IPS DF 6.9 (cell line): ENCODE measurements around the gene SLC17A7.

Experiments
- DNase-seq: peaks from one replicate; pipeline ENCODE4 v3.0.0-alpha.2; 2013; ENCODE audit warnings: low read depth, low spot score
- H3K27ac ChIP-seq: one replicate; pipeline ENCODE4 v1.5.1; 2013; ENCODE audit warnings: low read length, control low read depth
- H3K27me3 ChIP-seq: 2 replicates; pipeline ENCODE4 v1.6.1; 2013; ENCODE audit warnings: mild to moderate bottlenecking, low read length; ENCODE audit not compliant: control insufficient read depth, insufficient read depth
- H3K36me3 ChIP-seq: 2 replicates; pipeline ENCODE4 v1.6.1; 2013; ENCODE audit warnings: low read length; ENCODE audit not compliant: control insufficient read depth, insufficient read depth
- H3K4me1 ChIP-seq: 2 replicates; pipeline ENCODE4 v1.6.1; 2013; ENCODE audit warnings: low read length; ENCODE audit not compliant: control insufficient read depth, insufficient read depth
- H3K4me3 ChIP-seq: 2 replicates; pipeline ENCODE4 v1.5.1; 2013; ENCODE audit warnings: mild to moderate bottlenecking, low read length
- H3K9me3 ChIP-seq: 2 replicates; pipeline ENCODE4 v1.6.1; 2013; ENCODE audit warnings: low read length, inconsistent platforms; ENCODE audit not compliant: control insufficient read depth, insufficient read depth
- WGBS: extraction: QIAGEN DNeasy Blood & Tissue Kit; methylation state at CpG from one replicate; pipeline ENCODE4 v1.1.7; 2013; ENCODE audit warnings: mixed read lengths, missing lambda C conversion rate; ENCODE audit not compliant: insufficient read length, insufficient coverage; 5-methylcytosine and 5-hydroxymethylcytosine counted together

The SLC17A7 gene

DNA sequence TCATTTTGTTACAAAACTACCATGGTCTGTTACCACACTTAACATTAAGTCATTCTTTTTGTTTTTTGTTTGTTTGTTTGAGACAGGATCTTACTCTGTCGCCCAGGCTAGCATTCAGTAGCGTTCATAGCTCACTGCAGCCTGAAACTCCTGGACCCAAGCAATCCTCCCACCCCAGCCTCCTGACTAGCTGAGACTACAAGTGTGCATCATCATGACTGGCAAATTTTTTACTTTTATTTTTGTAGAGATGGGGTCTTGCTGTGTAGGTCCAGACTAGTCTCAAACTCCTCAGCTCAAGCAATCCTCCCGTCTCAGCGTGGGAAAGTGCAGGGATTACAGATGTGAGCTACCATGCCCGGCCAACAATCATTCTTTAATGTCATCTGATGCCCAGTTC, 15.0 kb upstream of the SLC17A7 start:
- DNase-seq, result no peak
- Histone ChIP-seq H3K4me1 (no peaks in the 10 kb centered on the region), H3K27me3 (no peaks in the 10 kb centered on the region), H3K4me3 (no peak overlapping the region), H3K27ac (no peak overlapping the region), H3K36me3 (no peaks in the 10 kb centered on the region), H3K9me3 (no peaks in the 10 kb centered on the region)
- WGBS, result no CpG with 5 or more reads among the region's 5 CpGs

GRCh38 chr19:49455773-49456172, 14.4 kb upstream of the SLC17A7 start:
- H3K27ac ChIP-seq, result no peak overlapping the region
- no CpG with 5 or more reads among the region's 5 CpGs for WGBS
- DNase-seq, result no peak
- no peaks in the 10 kb centered on the region for H3K36me3 ChIP-seq
- no peaks in the 10 kb centered on the region for H3K4me1 ChIP-seq
- no peak overlapping the region for H3K4me3 ChIP-seq
- no peaks in the 10 kb centered on the region for H3K9me3 ChIP-seq
- no peaks in the 10 kb centered on the region for H3K27me3 ChIP-seq

GRCh38 chr19:49453757-49454240, 12.5 kb upstream of the SLC17A7 start:
- Histone ChIP-seq H3K9me3 (no peaks in the 10 kb centered on the region), H3K36me3 (peaks cover 4% of the 10 kb centered on the region; the same call in 1 of the 2 replicates), H3K4me3 (peak overlapping the region; percentile 54; the same call in 1 of the 2 replicates), H3K27ac (no peak overlapping the region), H3K27me3 (no peaks in the 10 kb centered on the region), H3K4me1 (no peaks in the 10 kb centered on the region)
- no peak for DNase-seq
- WGBS, result no CpG with 5 or more reads among the region's 10 CpGs

GRCh38 chr19:49453013-49453756, 11.9 kb upstream of the SLC17A7 start, which contains the start of gene ALDH16A1:
Gene ALDH16A1, plus strand, starts transcription at chr19:49453225. Its CDS starts 107 bp downstream, at chr19:49453332.
- Histone ChIP-seq H3K27ac (no peak within 1 kb of the TSS), H3K9me3 (no peaks in the 10 kb centered on the region), H3K4me3 (peak within 1 kb of the TSS; percentile 54), H3K4me1 (no peaks in the 10 kb centered on the region), H3K27me3 (no peaks in the 10 kb centered on the region), H3K36me3 (peaks cover 4% of the 10 kb centered on the region; the same call in 1 of the 2 replicates)
- no CpG with 5 or more reads among the region's 66 CpGs for WGBS
- DNase-seq, result peak; percentile 94

GRCh38 chr19:49451430-49452181, 10.3 kb upstream of the SLC17A7 start, which contains the start of gene PIH1D1:
Gene PIH1D1, minus strand, starts transcription at chr19:49451814. Its CDS starts 240 bp downstream, at chr19:49451574.
- peak; percentile 100 for DNase-seq
- Histone ChIP-seq H3K27ac (no peak within 1 kb of the TSS), H3K4me1 (no peaks in the 10 kb centered on the region), H3K36me3 (peaks cover 10% of the 10 kb centered on the region), H3K27me3 (no peaks in the 10 kb centered on the region), H3K4me3 (peak within 1 kb of the TSS; percentile 57), H3K9me3 (no peaks in the 10 kb centered on the region)
- no CpG with 5 or more reads among the region's 42 CpGs for WGBS

DNA sequence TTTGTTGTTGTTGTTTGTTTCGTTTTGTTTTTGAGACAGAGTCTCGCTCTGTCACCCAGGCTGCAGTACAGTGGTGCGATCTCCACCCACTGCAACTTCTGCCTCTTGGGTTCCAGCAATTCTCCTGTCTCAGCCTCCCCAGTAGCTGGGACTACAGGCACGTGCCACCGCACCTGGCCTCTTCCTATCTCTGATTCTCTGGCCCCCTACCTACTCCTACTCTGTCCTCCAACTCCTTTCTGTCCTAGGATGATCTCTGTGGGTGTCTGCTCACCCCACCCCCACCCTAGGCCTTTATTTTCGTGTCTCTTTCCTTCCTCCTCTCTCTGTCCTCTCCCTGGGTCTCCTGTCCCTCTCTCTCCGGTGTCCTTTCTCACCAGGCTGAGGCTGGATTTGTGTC, 9.1 kb upstream of the SLC17A7 start:
- Histone ChIP-seq H3K4me1 (no peaks in the 10 kb centered on the region), H3K4me3 (no peak overlapping the region), H3K27me3 (no peaks in the 10 kb centered on the region), H3K36me3 (peaks cover 12% of the 10 kb centered on the region), H3K9me3 (no peaks in the 10 kb centered on the region), H3K27ac (no peak overlapping the region)
- DNase-seq, result no peak
- no CpG with 5 or more reads among the region's 7 CpGs for WGBS

- Histone ChIP-seq H3K9me3 (no peaks in the 10 kb centered on the region), H3K27ac (no peak overlapping the region), H3K4me3 (no peak overlapping the region), H3K27me3 (no peaks in the 10 kb centered on the region), H3K4me1 (no peaks in the 10 kb centered on the region; the same call in 1 of the 2 replicates), H3K36me3 (peaks cover 12% of the 10 kb centered on the region)
- no peak for DNase-seq
- WGBS, result no CpG with 5 or more reads among the region's 6 CpGs
These were observed 7.1 kb upstream of the SLC17A7 start for GRCh38 chr19:49448432-49448786.

DNA sequence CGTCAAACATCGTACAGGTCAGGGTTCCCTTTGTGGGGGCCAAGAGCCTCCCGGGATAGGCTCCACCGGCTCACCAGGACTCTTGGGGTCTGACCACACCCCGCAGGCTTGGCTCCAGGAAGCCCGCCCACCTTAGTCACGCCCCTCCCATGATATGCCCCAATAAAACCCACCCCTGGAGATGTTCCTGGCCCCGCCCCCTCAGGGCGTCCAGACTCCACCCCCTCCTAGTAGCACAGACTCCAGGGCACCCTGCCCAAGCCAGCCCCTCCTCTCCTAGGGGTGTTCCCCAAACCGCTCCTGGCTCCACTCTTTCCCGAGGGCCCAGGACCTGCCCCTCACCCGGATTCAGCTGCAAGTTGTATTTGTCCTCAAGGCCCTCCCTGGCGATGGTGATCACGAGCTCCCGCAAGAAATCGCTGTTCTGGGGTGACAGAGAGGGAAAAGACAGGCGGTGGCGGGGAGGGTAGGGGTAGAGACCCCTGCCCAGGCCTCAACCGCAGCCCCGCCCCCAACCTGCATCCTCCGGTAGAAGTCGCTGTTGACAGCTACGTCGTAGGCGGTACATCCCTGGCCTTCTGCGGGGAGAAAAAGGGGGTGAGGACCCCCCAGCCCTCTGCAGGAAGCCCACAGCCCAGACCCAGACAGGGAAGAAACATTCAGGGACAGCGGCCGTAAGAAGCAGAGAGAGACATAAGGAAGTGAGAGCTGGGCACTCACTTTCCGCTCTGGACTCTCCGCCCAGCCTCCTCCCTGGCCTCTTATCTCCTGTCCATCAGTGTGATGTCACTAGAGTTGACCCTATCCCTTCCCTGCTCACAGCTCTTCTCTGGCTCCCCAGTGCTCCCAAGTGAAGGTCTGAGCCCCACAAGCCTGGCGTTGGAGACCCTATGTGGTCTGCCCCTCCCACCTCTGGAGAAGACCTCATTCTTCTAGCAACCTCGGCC, 6.4 kb upstream of the SLC17A7 start:
- Histone ChIP-seq H3K4me3 (no peak overlapping the region), H3K27ac (no peak overlapping the region), H3K4me1 (no peaks in the 10 kb centered on the region; the same call in 1 of the 2 replicates), H3K27me3 (no peaks in the 10 kb centered on the region), H3K36me3 (peaks cover 12% of the 10 kb centered on the region), H3K9me3 (no peaks in the 10 kb centered on the region)
- DNase-seq, result no peak
- no CpG with 5 or more reads among the region's 32 CpGs for WGBS

DNA sequence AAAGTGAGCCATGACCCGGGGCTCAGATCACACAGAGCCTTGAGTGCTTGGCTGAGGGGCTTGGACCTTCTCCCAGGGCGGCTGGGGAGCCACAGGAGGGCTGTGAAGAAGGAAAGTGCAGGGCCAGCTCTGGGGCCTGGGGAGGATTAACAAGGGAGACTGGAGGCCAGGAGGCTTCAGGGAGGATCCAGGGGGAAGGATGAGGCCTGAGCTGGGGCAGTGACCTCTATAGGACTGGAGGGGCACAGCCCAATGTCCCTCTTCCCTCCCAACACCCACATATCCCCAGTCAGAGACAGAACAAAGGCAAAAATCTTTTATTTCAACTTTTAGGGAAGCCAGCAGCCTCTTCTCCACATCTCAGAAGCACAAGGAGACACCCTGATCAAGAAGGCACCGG, 4.7 kb upstream of the SLC17A7 start:
- no CpG with 5 or more reads among the region's 3 CpGs for WGBS
- no peaks in the 10 kb centered on the region for H3K9me3 ChIP-seq
- H3K36me3 ChIP-seq, result peaks cover 12% of the 10 kb centered on the region
- no peak overlapping the region for H3K4me3 ChIP-seq
- DNase-seq, result no peak
- H3K27ac ChIP-seq, result no peak overlapping the region
- no peaks in the 10 kb centered on the region; the same call in 1 of the 2 replicates for H3K4me1 ChIP-seq
- H3K27me3 ChIP-seq, result no peaks in the 10 kb centered on the region
